Liver (tissue), 3 donors: Measurements from ENCODE around the gene MTO1.

Experiments
- FOXA1 ChIP-seq: IDR thresholded peaks from 2 replicates; pipeline ENCODE4 v1.6.1; 2016; ENCODE audit warnings: antibody characterized with exemption
- GABPA ChIP-seq, 2 donors: IDR thresholded peaks in 1 of 2; conservative IDR thresholded peaks in 1 of 2; 2 replicates each; pipeline ENCODE4 v1.6.1; 2016; ENCODE audit warnings: antibody characterized with exemption in 2 of 2, mild to moderate bottlenecking in 1 of 2, moderate library complexity in 1 of 2
- JUND ChIP-seq, 2 donors: IDR thresholded peaks; 2 replicates each; pipeline ENCODE4 v1.6.1; 2016; ENCODE audit warnings: antibody characterized with exemption in 2 of 2
- NR2F2 ChIP-seq: IDR thresholded peaks from 2 replicates; pipeline ENCODE4 v1.6.1; 2016; ENCODE audit warnings: antibody characterized with exemption
- RAD21 ChIP-seq, 2 donors: IDR thresholded peaks; 2 replicates each; pipeline ENCODE4 v1.6.1; 2016; ENCODE audit warnings: antibody characterized with exemption in 2 of 2, mild to moderate bottlenecking in 2 of 2
- REST ChIP-seq: IDR thresholded peaks from 2 replicates; pipeline ENCODE4 v1.6.1; 2016; ENCODE audit warnings: antibody characterized with exemption, mild to moderate bottlenecking
- TAF1 ChIP-seq: conservative IDR thresholded peaks from 2 replicates; pipeline ENCODE4 v1.6.1; 2016; ENCODE audit warnings: antibody characterized with exemption, mild to moderate bottlenecking
- YY1 ChIP-seq: IDR thresholded peaks from 2 replicates; pipeline ENCODE4 v1.6.1; 2016; ENCODE audit warnings: antibody characterized with exemption, mild to moderate bottlenecking
- TF ChIP-seq, protein P1 (sequence below): fragments of 150-350 bp; IDR thresholded peaks from 2 replicates; pipeline ENCODE4 v1.5.1; 2017; ENCODE audit warnings: improper control_type of control experiment, low read depth, low read length; ENCODE audit not compliant: missing input control
- TF ChIP-seq, protein P2 (sequence below): IDR thresholded peaks from 2 replicates; pipeline ENCODE4 v1.6.1; 2016; ENCODE audit warnings: antibody characterized with exemption
- TF ChIP-seq, protein P3 (sequence below): IDR thresholded peaks from 2 replicates; pipeline ENCODE4 v1.6.1; 2016; ENCODE audit warnings: antibody characterized with exemption
- donor health status: healthy.
- donor health status: healthy.

GRCh38 chr6:73537677-73538076 is 76.1 kb downstream of the MTO1 start:
- TF ChIP-seq, protein P1, sequence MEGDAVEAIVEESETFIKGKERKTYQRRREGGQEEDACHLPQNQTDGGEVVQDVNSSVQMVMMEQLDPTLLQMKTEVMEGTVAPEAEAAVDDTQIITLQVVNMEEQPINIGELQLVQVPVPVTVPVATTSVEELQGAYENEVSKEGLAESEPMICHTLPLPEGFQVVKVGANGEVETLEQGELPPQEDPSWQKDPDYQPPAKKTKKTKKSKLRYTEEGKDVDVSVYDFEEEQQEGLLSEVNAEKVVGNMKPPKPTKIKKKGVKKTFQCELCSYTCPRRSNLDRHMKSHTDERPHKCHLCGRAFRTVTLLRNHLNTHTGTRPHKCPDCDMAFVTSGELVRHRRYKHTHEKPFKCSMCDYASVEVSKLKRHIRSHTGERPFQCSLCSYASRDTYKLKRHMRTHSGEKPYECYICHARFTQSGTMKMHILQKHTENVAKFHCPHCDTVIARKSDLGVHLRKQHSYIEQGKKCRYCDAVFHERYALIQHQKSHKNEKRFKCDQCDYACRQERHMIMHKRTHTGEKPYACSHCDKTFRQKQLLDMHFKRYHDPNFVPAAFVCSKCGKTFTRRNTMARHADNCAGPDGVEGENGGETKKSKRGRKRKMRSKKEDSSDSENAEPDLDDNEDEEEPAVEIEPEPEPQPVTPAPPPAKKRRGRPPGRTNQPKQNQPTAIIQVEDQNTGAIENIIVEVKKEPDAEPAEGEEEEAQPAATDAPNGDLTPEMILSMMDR: no peak
- TF ChIP-seq, protein P2, sequence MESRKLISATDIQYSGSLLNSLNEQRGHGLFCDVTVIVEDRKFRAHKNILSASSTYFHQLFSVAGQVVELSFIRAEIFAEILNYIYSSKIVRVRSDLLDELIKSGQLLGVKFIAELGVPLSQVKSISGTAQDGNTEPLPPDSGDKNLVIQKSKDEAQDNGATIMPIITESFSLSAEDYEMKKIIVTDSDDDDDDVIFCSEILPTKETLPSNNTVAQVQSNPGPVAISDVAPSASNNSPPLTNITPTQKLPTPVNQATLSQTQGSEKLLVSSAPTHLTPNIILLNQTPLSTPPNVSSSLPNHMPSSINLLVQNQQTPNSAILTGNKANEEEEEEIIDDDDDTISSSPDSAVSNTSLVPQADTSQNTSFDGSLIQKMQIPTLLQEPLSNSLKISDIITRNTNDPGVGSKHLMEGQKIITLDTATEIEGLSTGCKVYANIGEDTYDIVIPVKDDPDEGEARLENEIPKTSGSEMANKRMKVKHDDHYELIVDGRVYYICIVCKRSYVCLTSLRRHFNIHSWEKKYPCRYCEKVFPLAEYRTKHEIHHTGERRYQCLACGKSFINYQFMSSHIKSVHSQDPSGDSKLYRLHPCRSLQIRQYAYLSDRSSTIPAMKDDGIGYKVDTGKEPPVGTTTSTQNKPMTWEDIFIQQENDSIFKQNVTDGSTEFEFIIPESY: no peak
- TF ChIP-seq RAD21 (IDR thresholded peaks at IDR 0.05) (no peak), TAF1 (no peak), NR2F2 (no peak), GABPA (IDR thresholded peaks at IDR 0.05 in 1 of 2, conservative IDR thresholded peaks at IDR 0.05 in 1 of 2) (no peak), JUND (IDR thresholded peaks at IDR 0.05) (no peak), FOXA1 (no peak), YY1 (no peak), REST (no peak)
- TF ChIP-seq, protein P3, sequence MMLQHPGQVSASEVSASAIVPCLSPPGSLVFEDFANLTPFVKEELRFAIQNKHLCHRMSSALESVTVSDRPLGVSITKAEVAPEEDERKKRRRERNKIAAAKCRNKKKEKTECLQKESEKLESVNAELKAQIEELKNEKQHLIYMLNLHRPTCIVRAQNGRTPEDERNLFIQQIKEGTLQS: no peak
